AG10803 (cell line): ENCODE results near the gene FYCO1.
A peak's percentile ranks its signal among the peaks of the same experiment; 100 is the strongest.
"Not testable (repeated sequence)": the region's sequence is repeated elsewhere in the genome, so short reads cannot be mapped to it uniquely, and the experiment has no call there.

Experiments used
- DNase-seq: peaks from one replicate; pipeline ENCODE4 v3.0.0; 2010; ENCODE audit warnings: low read depth
- H3K4me3 ChIP-seq: 2 replicates; pipeline ENCODE4 v1.5.1; 2011; ENCODE audit warnings: mild to moderate bottlenecking, low read length, control low read depth
- CTCF ChIP-seq: conservative IDR thresholded peaks from 2 replicates; pipeline ENCODE4 v1.5.1; 2011; ENCODE audit warnings: mild to moderate bottlenecking, low read length, control low read depth, inconsistent platforms

Gene FYCO1

GRCh38 chr3:45995236-45996192 lies at the start of gene FYCO1:
Gene FYCO1, minus strand, starts transcription at chr3:45995824. Its CDS starts 10,914 bp downstream, at chr3:45984910.
- peak; percentile 83 for DNase-seq
- TF ChIP-seq CTCF, result no peak
- peak within 1 kb of the TSS; percentile 91 for H3K4me3 ChIP-seq

- H3K4me3 ChIP-seq, result no peak overlapping the region
- no peak for TF ChIP-seq CTCF
Measured at GRCh38 chr3:46038916-46039315, 43.3 kb upstream of the FYCO1 start.

GRCh38 chr3:46038071-46038470 lies 42.4 kb upstream of the FYCO1 start:
- not testable (repeated sequence) for DNase-seq, H3K4me3 ChIP-seq

More at GRCh38 chr3:46038916-46039315, 43.3 kb upstream of the FYCO1 start:
- DNase-seq, result no peak

GRCh38 chr3:46036191-46036590 lies 40.6 kb upstream of the FYCO1 start:
- H3K4me3 ChIP-seq, result no peak overlapping the region
- no peak for DNase-seq
- no peak for TF ChIP-seq CTCF

- no peak for TF ChIP-seq CTCF
- DNase-seq, result no peak
- no peak overlapping the region for H3K4me3 ChIP-seq
Measured at GRCh38 chr3:46031747-46032146, 36.1 kb upstream of the FYCO1 start.

GRCh38 chr3:46031269-46031668 lies 35.6 kb upstream of the FYCO1 start:
- no peak for TF ChIP-seq CTCF
- H3K4me3 ChIP-seq, result no peak overlapping the region
- DNase-seq, result no peak

- DNase-seq, result no peak
- TF ChIP-seq CTCF, result no peak
- no peak overlapping the region for H3K4me3 ChIP-seq
Measured at GRCh38 chr3:46030626-46031025, 35.0 kb upstream of the FYCO1 start.
